Pons (tissue), 1 donor: Measurements from ENCODE around the gene PLCXD3.

Experiments used
- DNase-seq: peaks from one replicate; pipeline ENCODE4 v3.0.0-alpha.2; 2016; ENCODE audit warnings: low spot score

PLCXD3 gene

DNA sequence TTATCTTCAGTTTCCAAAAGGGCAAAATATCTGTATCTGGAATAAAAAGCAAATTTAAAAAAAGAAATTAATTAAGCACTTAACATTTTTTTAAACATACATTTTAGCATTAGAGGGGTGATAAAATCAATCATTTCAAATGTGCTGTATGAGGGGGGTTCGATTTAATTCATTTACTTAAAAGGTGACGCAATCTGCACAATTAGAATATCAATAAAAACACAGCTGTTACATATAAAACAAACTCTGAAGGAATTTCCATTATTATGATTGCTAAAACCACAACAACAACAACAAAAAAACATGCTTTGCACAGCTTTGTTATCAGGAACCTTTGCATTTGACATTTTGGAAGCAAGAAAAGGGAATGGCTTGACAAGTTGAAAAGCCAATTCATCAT, 225.5 kb downstream of the PLCXD3 start:
- no peak for DNase-seq

GRCh38 chr5:41281215-41281810, 229.1 kb downstream of the PLCXD3 start:
- DNase-seq: no peak

DNA sequence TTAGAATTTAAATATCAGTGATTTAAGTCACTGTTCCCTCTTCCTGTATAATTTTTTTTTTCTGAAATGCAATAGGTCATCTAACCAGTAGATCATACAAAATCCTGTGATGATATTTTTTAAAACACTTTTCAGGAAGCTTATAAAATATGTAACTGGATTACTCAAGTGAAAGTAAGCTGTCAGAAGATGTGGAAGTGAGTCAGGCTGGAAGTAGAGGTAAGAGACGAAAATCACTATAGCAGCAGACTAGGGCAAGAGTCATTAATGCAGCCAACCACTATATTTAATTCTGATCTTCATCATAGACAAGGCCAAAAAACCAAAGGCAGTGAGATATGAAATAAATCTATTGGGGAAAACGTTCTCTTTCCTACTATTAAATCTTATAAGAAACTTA, 231.4 kb downstream of the PLCXD3 start:
- no peak for DNase-seq

- DNase-seq: peak; percentile 6
Observed at GRCh38 chr5:41277476-41278245, 232.7 kb downstream of the PLCXD3 start.

GRCh38 chr5:41275813-41276512, 234.4 kb downstream of the PLCXD3 start:
- no peak for DNase-seq

DNA sequence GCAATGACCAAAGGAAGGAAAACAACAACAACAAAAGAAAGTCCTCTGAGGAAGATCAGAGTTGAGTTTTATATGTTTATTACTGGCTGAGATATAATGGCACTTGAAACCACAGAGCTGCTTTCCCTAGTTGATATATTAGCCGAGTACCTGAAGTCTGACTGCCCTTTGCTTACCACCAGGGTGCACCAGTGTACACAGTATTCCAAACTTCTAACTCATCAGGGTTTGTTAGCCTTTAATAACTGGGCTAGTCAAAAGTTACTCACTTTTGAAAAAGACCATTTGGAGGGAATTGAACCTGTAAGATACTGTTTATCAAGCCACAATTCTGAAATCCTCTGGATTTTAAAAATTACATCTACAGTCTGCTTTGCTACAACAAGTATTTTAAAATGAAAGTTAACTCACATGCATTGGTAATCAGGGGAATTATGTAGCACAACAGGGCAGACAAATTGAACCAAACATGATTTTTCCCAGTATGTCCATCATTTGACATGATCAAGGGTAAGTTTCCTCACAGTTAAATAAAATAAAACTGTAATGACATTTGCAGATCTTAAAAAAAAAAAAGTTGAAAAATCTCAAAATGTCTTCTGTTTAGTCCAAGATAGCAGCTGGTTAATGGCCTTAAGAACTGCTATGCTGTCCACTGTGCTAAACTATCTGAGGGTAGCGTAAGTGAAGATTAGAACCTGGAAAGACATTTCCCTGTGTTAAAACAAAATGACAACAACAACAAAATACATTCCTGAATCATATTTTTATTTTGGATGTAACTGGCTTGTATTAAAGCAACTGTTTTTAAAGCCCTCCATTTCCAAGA, 239.8 kb downstream of the PLCXD3 start:
- DNase-seq: peak; percentile 88

- DNase-seq: no peak
Observed at GRCh38 chr5:41268894-41269293, 241.5 kb downstream of the PLCXD3 start.

GRCh38 chr5:41266377-41266776, 244.0 kb downstream of the PLCXD3 start:
- DNase-seq: no peak

GRCh38 chr5:41264019-41264418, 246.4 kb downstream of the PLCXD3 start:
- DNase-seq: no peak

DNA sequence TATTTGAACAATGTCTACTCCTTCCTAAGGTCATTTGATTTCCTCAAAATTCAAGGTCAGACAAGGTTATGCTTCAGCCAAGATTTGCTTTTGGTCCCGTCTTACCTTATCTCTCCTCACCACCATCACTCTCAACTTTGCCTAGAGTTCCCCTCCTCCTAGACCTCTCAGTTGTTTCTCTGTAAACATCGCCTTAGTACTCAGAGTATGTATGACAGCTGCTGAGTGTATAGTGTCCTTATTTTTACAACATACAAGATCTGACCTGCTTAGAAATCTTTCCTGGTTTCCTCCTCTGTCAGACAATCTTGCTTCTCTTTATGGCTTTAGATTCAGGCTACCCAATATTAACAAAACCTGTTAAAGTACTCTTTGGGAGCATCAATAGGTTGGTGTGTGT, 247.1 kb downstream of the PLCXD3 start:
- DNase-seq: no peak
